HG02678 (cell line): ENCODE data around the gene OTOG.
"Not testable (repeated sequence)": the region's sequence is repeated elsewhere in the genome, so short reads cannot be mapped to it uniquely, and the experiment has no call there.

Source experiments
- ATAC-seq: cut with Tn5 transposase; IDR thresholded peaks from one replicate; pipeline ENCODE4 v1.9.1; 2021; ENCODE audit warnings: mild to moderate bottlenecking, moderate library complexity; ENCODE audit not compliant: unreplicated experiment

Gene OTOG

DNA sequence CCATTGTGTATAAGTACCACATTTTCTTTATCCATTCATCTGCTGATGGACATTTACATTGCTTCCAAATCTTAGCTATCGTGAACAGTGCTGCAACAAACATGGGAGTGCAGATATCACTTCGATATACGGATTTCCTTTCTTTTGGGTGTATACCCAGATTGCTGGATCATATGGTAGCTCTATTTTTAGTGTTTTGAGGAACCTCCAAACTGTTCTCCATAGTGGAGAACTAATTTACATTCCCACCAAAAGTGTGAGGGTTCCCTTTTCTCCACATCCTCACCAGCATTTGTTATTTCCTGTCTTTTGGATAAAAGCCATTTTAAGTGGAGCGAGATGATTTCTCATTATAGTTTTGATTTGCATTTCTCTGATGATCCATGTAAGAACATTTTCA lies 75.7 kb downstream of the OTOG start:
- not testable (repeated sequence) for ATAC-seq

DNA sequence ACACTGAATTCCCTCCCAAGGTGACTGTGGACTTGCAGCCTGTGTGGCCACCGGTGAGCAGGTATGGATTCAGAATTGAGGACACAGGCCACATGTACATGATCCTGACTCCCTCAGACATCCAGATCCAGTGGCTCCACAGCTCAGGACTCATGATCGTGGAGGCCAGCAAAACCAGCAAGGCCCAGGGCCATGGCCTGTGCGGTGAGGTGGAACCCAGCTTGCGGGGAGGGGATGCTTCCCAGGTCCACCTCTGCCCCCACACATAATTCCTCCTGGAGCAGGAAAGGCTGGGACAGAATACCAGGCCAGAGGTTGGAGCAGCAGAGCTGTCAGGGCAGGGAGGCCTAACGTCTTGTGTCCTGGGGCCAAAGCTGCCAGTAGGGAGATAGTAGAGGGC lies 82.1 kb downstream of the OTOG start:
- no peak for ATAC-seq

DNA sequence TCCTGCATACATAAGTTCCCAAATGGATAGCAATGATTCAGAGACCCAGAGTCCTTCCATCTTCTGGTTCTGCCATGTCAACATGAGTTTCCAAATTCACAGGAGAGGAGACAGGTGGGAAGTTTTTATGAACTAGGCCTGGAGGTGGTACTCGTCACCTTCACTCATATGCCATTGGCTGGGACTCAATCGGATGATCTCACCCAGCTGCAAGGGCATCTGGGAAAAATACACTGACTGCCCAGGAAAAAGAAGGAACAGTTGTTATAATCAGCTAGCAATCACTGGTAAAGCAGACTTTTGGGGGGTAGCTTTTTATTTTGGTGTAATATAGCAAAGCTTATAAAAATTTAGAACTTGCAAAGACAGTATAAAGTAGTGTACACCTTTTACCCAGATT lies 83.9 kb downstream of the OTOG start:
- no peak for ATAC-seq

DNA sequence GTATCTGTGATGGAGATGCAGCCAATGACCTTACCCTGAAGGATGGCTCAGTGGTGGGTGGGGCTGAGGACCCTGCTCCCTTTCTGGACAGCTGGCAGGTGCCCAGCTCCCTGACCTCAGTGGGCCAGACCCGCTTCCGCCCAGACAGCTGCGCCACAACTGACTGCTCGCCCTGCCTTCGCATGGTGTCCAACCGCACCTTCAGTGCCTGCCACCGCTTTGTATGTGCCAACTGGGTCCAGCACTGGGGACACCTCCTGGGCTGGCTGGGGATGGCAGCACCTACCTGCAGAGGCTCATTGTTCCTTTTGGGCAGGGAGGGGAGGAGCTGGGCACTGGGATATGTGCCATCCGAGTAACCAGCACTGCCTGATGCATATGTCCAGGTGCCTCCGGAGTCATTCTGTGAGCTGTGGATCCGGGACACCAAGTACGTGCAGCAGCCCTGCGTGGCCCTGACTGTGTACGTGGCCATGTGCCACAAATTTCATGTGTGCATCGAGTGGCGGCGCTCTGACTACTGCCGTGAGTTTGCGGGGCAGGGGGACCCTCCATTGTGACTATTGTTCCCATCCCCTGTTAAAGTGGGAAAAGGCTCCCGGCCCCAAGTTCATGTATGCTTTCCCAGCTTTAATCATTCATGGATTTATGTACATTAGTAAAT lies 84.8 kb downstream of the OTOG start:
- no peak for ATAC-seq

DNA sequence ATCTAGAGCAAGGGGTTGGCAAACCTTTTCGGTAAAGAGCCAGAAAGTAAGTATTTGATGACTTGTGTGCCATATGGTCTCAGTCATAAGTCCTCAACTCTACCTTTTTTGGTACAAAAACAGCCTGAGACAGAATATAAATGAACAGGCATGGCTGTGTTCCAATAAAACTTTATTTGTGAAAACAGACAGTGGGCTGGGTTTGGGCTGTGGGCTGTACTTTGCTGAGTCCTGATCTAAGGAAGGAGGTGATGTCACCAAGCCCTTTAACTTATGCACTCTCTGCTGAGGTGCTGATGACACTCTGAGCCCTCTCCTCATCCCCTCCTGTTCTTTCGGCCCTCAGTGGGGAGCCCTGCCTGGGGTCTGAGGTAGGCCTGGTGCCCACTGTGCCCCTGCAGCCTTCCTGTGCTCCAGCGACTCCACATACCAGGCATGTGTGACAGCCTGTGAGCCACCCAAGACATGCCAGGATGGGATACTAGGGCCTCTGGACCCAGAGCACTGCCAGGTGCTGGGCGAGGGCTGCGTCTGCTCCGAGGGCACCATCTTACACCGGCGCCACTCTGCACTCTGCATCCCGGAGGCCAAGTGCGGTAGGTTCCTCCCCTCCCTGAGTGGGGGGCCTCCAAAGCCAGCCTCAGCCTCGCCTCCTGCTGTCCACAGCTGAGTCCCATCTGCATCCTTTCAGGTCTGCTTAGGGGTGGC lies 86.4 kb downstream of the OTOG start:
- no peak for ATAC-seq

DNA sequence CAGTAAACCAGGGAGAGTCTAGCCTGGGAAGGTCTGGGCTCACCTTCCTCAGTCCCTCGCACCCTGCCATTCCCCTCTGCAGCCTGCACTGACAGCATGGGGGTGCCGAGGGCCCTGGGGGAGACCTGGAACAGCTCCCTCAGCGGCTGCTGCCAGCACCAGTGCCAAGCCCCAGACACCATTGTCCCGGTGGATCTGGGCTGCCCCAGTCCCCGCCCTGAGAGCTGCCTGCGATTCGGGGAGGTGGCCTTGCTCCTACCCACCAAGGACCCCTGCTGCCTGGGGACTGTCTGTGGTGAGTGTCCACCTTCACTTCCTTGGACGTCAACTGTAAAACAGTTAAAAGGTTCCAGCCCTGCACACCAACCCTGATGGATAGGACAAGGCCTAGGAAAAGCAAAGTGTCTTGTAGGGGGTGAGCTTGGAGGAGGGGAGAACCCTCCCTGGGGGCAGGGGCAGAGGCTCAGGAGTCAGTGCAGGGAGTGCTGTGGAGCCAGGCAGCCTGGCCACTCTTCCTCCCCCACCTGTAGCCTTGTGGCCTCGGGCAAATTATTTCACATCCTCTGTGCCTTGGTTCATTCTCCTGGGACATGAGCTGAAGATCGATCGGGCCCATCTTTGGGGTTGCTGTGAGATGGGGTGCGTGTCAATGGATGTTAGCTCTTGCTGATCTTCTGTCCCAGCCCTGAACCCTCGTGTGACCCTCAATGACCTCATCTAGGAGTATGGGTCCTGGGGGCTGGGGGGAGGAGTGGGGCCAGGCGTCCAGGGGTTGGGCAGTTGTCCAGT lies 87.1 kb downstream of the OTOG start:
- no peak for ATAC-seq

DNA sequence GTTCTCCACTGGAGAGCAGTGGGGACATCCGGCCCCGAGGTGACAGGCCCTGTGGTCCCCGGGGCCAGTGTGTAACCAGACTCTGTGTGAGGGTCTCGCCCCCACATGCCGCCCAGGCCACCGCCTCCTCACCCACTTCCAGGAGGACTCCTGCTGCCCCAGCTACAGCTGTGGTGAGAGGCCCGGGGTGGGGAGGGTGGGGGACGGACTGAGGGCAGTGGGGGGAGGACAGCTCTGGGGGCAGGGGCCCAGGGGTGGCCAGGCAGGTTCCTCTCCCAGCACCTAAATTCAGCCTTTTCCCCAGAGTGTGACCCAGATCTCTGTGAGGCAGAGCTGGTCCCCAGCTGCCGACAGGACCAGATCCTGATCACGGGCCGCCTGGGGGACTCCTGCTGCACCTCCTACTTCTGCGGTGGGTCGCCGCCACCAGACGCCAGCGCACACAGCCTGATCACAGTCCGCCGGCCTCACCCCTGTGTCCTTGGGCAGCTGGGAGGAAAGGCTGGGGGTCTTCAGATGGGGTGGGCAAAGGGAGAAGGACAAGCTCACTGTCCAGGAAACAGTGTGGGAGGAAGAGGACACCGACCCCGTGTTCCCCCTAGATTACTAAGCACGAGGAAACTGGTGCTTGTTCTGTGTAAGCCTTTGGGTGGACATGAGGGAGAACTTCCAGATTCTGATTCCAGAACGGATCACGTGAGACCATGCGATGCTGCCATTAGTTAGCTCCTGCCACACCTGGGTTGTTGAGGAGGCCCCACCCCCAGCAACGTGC lies 87.9 kb downstream of the OTOG start:
- no peak for ATAC-seq

DNA sequence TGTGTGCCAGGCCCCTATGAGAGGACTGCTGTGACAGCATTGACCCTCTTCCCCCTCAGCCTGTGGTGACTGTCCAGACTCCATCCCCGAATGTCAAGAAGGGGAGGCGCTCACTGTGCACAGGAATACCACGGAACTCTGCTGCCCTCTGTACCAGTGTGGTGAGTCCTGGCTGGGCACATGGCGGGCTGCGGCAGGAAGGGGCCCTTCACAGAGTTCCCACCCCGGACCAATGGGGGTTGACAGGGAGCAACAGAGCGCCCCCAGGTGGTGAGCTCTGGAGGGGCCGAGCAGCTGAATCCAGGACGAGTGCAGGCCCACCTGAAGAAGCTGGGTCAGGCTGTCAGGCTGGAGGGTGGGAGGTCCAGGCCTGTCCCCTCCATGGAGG lies 88.5 kb downstream of the OTOG start:
- ATAC-seq: no peak

DNA sequence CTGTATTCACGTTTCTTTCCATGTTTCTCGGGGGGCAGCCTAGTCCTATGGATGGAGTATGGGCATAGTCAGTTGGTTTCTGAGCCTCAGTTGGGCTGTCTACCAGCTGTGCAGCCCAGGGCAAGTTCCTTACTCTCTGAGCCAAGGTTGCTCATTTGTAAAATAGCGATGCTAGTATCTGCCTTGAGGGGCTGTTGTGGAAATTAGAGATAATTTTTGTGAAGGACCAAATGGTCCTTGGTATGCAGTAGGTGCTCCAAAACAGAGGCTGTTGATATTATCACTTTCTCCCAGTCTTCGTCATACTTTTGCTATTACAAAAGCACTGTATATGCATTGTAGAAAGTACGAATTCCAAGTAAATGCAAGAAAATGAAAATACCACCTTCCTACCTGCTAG lies 89.7 kb downstream of the OTOG start:
- no peak for ATAC-seq

DNA sequence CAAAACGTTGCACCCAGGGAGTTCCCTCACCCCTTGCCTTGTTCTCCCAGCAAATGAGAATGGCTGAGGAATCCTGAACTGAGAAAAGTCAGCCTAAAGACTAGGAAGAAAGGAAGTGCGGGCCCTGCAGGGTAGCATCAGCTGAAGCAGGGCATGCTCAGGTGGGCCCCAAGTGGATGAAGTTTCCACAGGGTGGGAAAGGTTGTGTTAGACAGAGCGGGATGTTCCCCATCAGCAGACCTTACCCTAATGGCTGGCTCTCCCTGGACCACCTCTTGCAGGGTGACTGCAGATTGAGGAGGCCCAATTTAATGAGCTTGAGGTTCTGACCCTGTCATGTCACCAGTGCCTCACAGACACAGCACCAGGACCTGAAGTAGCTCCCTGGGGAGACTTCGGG lies 90.8 kb downstream of the OTOG start:
- ATAC-seq: no peak

DNA sequence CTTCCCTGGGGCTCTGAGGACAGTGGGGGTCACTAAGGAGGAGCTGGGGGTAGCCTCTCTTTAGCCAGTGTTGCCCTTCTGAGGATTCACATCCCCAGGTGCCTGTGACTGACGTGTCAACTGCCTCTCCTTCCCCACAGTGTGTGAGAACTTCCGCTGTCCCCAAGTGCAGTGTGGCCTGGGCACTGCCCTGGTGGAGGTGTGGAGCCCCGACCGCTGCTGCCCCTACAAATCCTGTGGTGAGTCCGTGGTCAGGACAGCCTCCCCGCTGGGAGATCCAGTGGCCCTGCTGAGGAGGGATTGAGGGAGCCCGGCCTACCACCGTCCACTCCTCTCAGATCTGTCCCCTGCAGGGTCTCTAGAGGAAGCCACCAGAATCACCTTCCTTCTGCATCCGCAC lies 91.3 kb downstream of the OTOG start:
- no peak for ATAC-seq

DNA sequence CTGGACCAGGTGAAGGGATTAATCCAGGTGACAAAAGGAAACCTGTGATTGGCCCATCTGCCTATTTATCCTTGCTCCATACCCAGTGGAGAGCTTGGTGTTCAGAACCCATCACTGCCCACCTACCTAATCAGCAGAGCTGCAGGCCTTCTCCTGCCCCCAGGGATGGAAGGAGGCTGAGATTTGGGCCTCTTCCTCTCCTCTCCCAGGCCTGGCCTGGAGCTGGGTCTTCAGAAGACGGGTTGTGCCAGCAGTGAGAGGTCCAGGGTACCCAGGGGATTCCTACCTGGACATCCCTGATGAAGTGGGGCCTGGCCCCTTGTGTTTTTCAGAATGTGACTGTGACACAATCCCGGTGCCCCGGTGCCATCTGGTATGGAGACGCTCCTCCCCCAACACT lies 92.0 kb downstream of the OTOG start:
- no peak for ATAC-seq

DNA sequence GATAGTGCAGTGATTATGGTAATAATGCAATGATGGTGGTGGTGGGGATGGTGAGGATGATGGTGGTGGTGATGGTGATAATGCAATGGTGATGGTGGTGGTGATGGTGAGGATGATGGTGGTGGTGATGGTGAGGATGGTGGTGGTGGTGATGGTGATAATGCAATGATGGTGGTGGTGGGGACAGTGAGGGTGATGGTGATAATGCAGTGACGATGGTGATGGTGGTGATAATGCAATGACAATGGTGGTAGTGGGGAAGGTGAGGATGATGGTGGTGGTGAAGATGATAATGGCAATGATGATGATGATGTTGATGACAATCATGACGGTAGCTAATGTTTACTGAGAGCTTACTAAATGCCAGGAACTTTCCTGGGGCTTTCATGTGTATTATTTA lies 92.7 kb downstream of the OTOG start:
- ATAC-seq: no peak

DNA sequence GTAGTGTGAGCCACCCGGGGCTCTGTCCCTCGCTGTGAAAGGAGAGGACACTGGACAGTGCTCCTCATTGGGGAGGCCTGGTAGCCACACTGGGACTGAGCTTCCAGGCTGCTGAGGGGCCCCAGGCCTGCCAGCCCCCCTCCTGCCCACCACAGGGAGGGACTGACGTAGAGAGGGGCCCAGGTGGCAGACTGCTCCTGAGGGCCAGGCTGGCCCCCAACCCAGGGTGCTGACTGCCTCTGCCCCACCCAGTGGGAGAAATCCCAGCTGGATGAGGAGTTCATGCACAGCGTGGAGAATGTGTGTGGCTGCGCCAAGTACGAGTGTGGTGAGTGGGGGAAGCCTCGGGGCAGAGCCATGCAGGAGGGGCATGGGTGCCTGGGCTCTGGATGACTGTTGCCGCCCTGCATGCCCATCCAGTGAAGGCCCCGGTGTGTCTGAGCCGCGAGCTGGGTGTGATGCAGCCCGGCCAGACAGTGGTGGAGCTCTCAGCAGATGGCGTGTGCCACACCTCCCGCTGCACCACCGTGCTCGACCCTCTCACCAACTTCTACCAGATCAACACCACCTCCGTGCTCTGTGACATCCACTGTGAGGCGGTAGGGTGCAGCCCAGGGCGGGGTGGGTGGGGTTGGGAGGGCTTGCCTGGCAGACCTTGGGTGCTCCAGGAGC lies 93.6 kb downstream of the OTOG start:
- no peak for ATAC-seq

DNA sequence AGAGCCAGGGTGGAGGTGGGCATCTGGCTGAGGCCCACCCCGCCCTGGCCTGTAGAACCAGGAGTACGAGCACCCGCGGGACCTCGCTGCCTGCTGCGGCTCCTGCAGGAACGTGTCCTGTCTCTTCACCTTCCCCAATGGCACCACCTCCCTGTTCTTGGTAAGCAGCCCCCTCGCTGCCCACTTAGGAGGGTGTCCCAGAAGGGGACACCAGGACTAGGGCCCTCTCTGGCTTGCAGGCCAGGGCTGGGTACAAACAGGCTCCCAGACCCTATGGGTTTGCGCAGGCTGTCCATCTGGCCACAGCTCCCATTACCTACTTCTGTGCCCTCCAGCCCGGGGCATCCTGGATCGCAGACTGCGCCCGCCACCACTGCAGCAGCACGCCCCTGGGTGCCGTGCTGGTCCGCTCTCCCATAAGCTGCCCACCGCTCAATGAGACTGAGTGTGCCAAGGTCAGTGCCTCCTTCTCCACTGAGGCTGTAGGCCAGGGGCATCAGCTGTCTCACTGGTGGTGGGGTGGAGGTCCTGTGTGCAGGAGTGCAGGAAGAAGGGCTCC lies 94.8 kb downstream of the OTOG start:
- no peak for ATAC-seq

DNA sequence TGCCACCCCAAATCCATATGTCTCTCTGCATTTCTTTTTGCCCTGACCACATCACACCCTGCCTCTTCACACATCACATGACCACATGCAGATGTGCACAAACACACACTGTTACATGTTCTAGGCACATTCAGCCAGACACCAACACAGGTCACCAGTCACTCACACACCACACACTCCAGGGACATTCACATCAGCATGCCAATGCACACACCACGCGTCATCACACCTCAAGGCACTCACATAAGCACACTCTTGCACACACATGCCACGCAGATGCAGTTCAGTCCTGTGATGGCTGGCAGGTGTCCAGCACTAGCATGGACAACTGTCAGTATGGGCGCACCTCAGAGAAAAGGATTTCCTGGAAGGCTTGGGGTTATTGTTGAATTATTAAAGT lies 95.3 kb downstream of the OTOG start:
- no peak for ATAC-seq

DNA sequence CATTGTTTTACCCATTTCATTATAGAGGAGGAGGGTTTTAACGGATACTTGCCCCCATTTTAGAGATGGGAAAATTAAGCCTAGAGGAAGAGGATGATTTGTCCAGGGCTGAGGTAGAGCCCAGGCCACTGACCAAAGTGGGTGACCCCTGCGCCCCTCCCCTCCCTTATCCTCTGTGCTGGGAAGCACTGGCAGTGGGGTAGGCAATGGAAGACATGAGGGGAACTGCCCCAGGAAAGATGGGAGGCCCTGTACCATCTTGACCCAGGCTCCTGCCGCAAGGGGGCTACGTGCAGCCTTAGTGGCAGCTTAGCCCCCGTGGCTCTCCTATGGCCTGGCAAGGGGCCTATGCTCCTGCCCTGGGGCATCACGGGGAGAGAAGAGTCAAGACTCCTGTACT lies 95.9 kb downstream of the OTOG start:
- ATAC-seq: no peak

DNA sequence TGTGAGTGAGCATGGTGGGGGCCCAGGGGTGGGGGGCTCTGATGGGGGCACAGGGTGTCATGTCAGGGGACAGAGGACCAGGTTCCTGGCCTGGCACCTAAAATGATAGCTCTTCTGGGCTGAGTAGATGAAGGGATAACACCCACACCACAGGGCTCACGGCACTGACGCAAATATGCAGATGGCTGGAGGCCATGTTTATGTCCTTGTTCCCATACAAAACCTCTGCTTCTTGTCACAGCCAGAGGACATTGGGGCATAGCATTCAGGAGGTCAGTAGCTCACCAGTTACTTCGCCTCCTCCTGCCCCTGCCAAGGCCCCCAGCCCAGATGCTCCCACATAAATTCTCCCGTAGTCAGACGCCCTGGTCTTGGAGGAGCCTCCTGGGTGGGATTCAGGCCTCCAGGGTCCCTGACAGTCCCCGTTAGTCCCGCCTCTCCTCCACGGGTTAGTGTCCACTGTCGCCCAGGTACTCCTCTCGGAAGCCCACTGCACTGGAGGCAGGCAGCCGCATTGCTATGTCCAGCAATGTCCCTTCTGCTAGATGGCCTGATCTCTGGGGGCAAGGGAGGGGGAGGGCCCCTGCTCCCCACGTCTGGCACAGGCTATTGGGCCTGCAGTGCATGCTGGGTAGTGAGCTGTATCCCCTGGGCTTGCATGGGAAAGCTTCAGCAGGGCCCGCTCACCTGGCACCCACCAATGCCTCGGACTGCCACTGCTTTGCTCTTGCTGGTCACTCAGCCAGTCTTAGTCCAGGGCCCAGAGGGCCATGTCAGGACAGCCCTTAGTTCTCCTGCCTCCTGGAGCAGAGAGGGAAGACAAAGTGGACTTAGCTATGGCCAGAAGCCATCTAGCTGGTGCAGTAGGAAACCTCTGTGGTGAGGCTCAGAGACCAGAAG lies 96.7 kb downstream of the OTOG start:
- no peak for ATAC-seq

DNA sequence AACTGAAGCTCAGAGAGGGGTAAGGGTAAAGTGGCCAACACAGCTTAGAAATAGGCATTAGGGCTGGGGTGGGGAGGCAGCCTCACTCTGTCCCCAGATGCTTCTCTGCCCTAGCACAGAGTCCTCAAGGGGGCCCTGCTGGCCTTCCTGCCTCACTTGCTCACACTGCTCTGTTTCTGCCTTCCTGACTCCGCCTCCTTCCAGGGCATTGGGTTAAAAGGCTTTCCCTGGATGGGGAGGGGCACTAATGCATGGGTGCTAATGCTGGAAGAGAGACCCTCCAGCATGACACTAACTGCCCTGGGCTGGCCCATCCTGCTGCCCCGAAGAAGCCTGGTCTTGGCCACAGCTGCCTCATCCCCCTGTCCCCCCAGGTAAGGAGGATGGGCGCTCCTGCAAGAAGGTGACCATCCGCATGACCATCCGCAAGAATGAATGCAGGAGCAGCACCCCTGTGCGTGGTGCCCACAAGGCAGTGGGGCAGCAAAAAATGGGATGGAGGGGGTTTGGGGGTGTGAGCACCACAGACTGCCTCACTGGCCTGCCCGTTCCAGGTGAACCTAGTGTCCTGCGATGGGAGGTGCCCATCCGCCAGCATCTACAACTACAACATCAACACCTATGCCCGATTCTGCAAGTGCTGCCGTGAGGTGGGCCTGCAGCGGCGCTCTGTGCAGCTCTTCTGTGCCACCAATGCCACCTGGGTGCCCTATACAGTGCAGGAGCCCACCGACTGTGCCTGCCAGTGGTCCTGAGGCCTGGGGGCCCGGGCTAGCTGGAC lies 98.3 kb downstream of the OTOG start:
- no peak for ATAC-seq
